GM18861 (cell line): ENCODE measurements around the gene UGGT1.
"Not testable (repeated sequence)": the region's sequence is repeated elsewhere in the genome, so short reads cannot be mapped to it uniquely, and the experiment has no call there.

Experiments
- ATAC-seq: cut with Tn5 transposase; IDR thresholded peaks from one replicate; pipeline ENCODE4 v1.9.1; 2021; ENCODE audit not compliant: unreplicated experiment

UGGT1 gene

GRCh38 chr2:128169933-128170709 is 79.1 kb downstream of the UGGT1 start:
- no peak for ATAC-seq

GRCh38 chr2:128170776-128171175 is 79.8 kb downstream of the UGGT1 start:
- ATAC-seq: no peak

GRCh38 chr2:128172191-128172590 is 81.2 kb downstream of the UGGT1 start:
- ATAC-seq: no peak

- not testable (repeated sequence) for ATAC-seq
Measured at GRCh38 chr2:128174067-128174466, 83.1 kb downstream of the UGGT1 start.

GRCh38 chr2:128177315-128177714 is 86.3 kb downstream of the UGGT1 start:
- ATAC-seq: no peak

- no peak for ATAC-seq
Measured at GRCh38 chr2:128178149-128178649, 87.2 kb downstream of the UGGT1 start.

- peak; percentile 61 for ATAC-seq
Measured at GRCh38 chr2:128178650-128179460, 87.9 kb downstream of the UGGT1 start.

GRCh38 chr2:128179461-128179755 is 88.4 kb downstream of the UGGT1 start:
- no peak for ATAC-seq

GRCh38 chr2:128180031-128180430 is 89.0 kb downstream of the UGGT1 start:
- ATAC-seq: no peak

- ATAC-seq: no peak
Measured at GRCh38 chr2:128185576-128185975, 94.6 kb downstream of the UGGT1 start.

- ATAC-seq: no peak
Measured at GRCh38 chr2:128187032-128187654, 96.1 kb downstream of the UGGT1 start.

- no peak for ATAC-seq
Measured at GRCh38 chr2:128195435-128195984, 104.5 kb downstream of the UGGT1 start.

GRCh38 chr2:128196026-128196425 is 105.0 kb downstream of the UGGT1 start:
- ATAC-seq: no peak

- ATAC-seq: peak; percentile 68
Measured at GRCh38 chr2:128196471-128196931, 105.5 kb downstream of the UGGT1 start.

GRCh38 chr2:128197059-128197458 is 106.1 kb downstream of the UGGT1 start:
- no peak for ATAC-seq

GRCh38 chr2:128198656-128199055 is 107.7 kb downstream of the UGGT1 start:
- ATAC-seq: no peak

GRCh38 chr2:128199141-128199540 is 108.1 kb downstream of the UGGT1 start:
- no peak for ATAC-seq

- no peak for ATAC-seq
Measured at GRCh38 chr2:128202791-128203190, 111.8 kb downstream of the UGGT1 start.

- no peak for ATAC-seq
Measured at GRCh38 chr2:128206245-128206644, 115.2 kb downstream of the UGGT1 start.

- ATAC-seq: no peak
Measured at GRCh38 chr2:128208023-128208422, 117.0 kb downstream of the UGGT1 start.

- not testable (repeated sequence) for ATAC-seq
Measured at GRCh38 chr2:128208631-128209324, 117.8 kb downstream of the UGGT1 start.
